Measurements from ENCODE around the gene EHMT2. TPM values are rescaled to one million over a fixed set of nuclear protein-coding genes. Genes with fewer than 3 reads are reported as not detected.

Gene EHMT2
- total and polyA plus RNA-seq, 2 donors (not counting 3 experiments of a cell fraction or from before 2014, with no cell fraction given): 53.3 to 54.3 TPM

GRCh38 chr6:31850765-31851484 lies 46.6 kb downstream of the EHMT2 start:
- Histone ChIP-seq H3K27me3 (ENCODE audit: control insufficient read depth in 2 of 2, insufficient read depth in 2 of 2, low read length in 2 of 2) (no peaks in the 10 kb centered on the region), H2AFZ (ENCODE audit: low read depth, low read length) (no peak overlapping the region), H3K27ac (ENCODE audit: insufficient read depth, low read depth, low read length) (no peak overlapping the region), H4K20me1 (replicated peaks; ENCODE audit: control insufficient read depth, extremely low read depth, insufficient read depth, low read length) (no peaks in the 10 kb centered on the region), H3K9me3 (replicated peaks; ENCODE audit: control insufficient read depth, insufficient read depth, low read length) (no peaks in the 10 kb centered on the region), H3K4me2 (ENCODE audit: insufficient read depth, low read length) (no peak overlapping the region), H3K9ac (replicated peaks; ENCODE audit: extremely low read depth, insufficient read depth, low read length) (no peak overlapping the region), H3K79me2 (ENCODE audit: control insufficient read depth, insufficient read depth, low read length) (no peaks in the 10 kb centered on the region), H3K9me1 (replicated peaks; ENCODE audit: control insufficient read depth, extremely low read depth, insufficient read depth, low read length) (no peaks in the 10 kb centered on the region), H3K4me1 (ENCODE audit: control insufficient read depth, extremely low read depth, insufficient read depth, low read length) (no peaks in the 10 kb centered on the region), H3K4me3 (replicated peaks in 1 of 3; ENCODE audit: insufficient read depth in 1 of 3, low read depth in 1 of 3, low read length in 3 of 3) (no peak overlapping the region), H3K36me3 (ENCODE audit: control insufficient read depth in 2 of 2, extremely low read depth in 1 of 2, insufficient read depth in 2 of 2, low read length in 2 of 2) (no peaks in the 10 kb centered on the region)
- dilution Hi-C loops (cut with MboI; ENCODE audit: extremely low pct_ligation_motif_present, low sequenced_read_pairs) (no loop called here), intact Hi-C loops (cut with micrococcal nuclease) (no loop called here)
- no peak for DNase-seq (ENCODE audit: low read depth, low spot score)
- POLR2A ChIA-PET: no interaction called here
- CTCF ChIA-PET: no interaction called here
- BruUV-seq (replicated peaks): no TSS peak
- no peak for FAIRE-seq
- no peak for TF ChIP-seq GATA2 (IDR thresholded peaks at IDR 0.05; ENCODE audit: insufficient read depth, insufficient read length, low read depth, low read length)
- TF ChIP-seq POLR2A (IDR thresholded peaks at IDR 0.05; ENCODE audit: low read depth, low read length): no peak
- TF ChIP-seq EZH2 (IDR thresholded peaks at IDR 0.05; ENCODE audit: borderline replicate concordance, low read depth, low read length, severe bottlenecking): no peak
- TF ChIP-seq MYC (IDR thresholded peaks at IDR 0.05; ENCODE audit: low read depth, low read length): no peak
- TF ChIP-seq MAX (IDR thresholded peaks at IDR 0.05; ENCODE audit: insufficient read depth, insufficient read length): no peak
- no peak for TF ChIP-seq JUN (IDR thresholded peaks at IDR 0.05; ENCODE audit: borderline replicate concordance, insufficient read depth, insufficient read length, low read depth)
- no peak for TF ChIP-seq CTCF (IDR thresholded peaks at IDR 0.05; ENCODE audit: extremely low read depth in 1 of 2, insufficient read depth in 1 of 2, low read depth in 1 of 2, low read length in 2 of 2)
- no peak for TF ChIP-seq FOS (IDR thresholded peaks at IDR 0.05; ENCODE audit: borderline replicate concordance, insufficient read depth, low read length)
- TF ChIP-seq POLR2AphosphoS5 (IDR thresholded peaks at IDR 0.05; ENCODE audit: insufficient read depth, low read depth, low read length): no peak
